ENCODE results near the gene PSMD11.
"Not testable (repeated sequence)": the region's sequence is repeated elsewhere in the genome, so short reads cannot be mapped to it uniquely, and the experiment has no call there.

Gene PSMD11

DNA sequence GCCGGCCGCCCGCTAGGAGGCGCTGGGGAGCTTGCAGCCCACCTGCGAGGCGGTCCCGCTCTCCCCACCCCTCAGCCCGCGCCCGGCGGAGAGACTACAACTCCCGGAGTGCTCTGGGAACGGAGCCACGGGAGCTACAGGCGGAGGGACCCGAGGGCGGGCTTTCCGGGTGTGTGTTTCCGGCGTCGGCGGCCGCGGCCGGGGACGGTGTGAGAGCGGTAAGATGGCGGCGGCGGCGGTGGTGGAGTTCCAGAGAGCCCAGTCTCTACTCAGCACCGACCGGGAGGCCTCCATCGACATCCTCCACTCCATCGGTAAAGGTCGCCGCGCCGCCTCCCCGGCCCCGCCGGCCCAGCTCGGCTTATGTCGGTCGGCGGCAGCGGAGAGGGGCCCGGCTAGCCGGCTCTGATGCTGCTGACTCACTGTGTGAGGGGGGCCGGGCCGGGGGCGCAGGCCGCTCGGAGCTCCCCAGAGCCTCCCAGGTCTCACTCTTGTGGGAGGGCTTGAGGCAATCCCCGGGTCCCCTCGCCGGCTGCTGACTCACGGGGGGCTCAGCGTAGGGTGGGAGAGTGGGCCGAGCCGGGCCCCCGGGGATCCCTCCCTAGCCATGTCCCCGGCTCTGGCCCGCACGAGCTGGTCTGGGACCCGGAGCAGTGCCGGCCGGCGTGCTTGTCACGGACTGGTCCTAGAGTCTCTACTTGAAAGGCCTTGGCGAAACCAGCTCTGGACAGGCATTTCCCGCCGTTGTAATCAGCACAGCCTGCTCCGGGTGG lies at the start of gene PSMD11:
Gene PSMD11 (plus strand): TSS at position 210 of the 773 bp plus-strand sequence. CDS start 14 bp downstream, at position 224.
- DNase-seq: peak; percentile 97

DNA sequence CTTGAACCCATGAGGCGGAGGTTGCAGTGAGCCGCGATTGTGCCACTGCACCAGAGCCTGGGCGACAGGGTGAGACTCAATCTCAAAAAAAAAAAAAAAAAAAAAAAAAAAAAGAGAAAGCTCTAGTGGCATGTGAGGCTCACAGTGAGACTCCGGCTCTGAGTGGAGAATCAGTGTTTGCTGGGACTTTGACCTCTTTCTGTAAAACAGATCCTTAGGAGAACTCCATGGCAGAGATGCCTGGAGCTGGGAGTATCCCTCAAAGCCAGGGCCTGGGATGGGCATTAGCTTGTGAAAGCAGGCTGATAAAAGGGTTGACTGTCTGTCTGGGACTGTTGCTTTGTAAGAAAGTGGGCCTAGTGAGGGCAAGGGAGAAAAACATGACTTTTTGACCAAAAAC lies 48.0 kb upstream of the PSMD11 start:
- no peak for DNase-seq

DNA sequence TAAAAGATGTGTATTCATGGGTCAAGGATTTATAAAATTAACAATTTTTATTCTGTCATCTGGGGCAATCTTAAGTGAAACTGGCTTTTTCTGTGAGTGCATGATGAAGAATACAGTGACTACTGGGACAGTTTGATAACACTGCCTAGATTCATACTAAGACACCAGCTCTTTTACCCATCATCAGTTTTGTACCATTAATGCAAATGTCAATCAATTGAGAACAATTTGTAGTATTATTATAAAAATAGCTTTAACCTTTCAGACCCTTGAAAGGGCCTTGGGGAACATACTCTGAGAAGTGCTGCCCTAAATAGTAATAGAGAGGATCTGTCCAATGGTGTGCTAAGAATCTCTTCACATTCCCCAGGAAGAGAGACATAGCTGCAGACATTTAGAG lies 45.4 kb upstream of the PSMD11 start:
- no peak for DNase-seq

DNA sequence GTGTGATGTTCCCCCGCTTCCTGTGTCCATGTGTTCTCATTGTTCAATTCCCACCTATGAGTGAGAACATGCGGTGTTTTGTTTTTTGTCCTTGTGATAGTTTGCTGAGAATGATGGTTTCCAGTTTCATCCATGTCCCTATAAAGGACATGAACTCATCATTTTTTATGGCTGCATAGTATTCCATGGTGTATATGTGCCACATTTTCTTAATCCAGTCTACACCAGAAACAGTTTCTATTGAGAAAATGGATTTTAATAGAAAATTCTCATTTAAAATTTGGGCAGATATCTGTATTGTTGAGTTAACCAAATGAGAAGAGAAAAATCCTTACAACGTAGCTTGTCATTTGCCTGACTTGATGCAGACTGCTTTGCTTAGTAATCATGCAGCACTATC lies 34.2 kb upstream of the PSMD11 start:
- DNase-seq: not testable (repeated sequence)

DNA sequence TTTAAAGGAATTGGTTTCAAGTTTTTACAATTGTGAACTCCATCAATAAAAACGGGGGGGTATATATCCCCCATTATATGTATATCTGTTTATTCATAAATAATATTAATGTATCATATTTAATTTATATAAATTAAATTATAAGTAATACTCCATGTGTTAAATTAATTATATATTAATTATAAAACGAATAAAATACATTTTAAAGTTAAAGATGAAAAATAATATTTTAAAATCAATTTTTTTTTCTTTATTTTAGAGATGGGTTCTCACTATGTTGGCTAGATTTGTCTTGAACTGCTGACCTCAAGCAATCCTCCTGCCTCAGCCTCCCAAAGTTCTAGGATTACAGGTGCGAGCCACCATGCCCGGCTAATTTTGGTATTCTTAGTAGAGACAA lies 17.4 kb upstream of the PSMD11 start:
- DNase-seq: no peak

DNA sequence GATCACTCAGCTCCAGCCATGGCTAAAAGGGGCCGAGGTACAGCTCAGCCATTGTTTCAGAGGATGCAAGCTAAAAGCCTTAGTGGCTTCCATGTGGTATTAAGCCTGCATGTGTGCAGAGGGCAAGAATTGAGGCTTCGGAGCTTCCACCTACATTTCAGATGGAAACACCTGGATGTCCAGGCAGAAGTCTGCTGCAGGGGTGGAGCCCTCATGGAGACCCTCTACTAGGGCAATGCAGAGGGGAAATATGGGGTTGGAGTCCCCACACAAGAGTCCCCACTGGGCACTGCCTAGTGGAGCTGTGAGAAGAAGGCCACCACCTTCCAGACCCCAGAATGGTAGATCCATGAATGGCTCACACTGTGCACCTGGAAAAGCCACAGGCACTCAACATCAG lies 14.7 kb upstream of the PSMD11 start:
- no peak for DNase-seq

DNA sequence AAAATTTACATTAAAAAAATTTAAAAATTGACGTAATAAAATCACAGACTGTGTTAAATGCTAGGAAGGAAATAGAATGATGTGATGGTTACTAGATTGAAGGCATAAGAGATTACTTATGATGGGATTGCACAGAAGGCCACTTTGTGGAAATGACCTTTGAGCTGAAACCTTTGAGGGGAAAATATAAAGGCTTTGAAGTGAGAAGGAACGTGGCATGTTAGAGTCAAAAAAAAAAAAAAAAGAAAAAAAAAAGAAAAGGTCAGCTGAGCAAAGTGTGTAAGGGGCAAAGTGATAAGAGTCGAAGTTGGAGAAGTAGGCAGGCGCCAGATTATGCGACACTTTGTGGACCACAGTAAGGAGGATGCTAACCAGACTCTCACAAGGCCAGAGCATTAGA lies 3.6 kb upstream of the PSMD11 start:
- DNase-seq: no peak

DNA sequence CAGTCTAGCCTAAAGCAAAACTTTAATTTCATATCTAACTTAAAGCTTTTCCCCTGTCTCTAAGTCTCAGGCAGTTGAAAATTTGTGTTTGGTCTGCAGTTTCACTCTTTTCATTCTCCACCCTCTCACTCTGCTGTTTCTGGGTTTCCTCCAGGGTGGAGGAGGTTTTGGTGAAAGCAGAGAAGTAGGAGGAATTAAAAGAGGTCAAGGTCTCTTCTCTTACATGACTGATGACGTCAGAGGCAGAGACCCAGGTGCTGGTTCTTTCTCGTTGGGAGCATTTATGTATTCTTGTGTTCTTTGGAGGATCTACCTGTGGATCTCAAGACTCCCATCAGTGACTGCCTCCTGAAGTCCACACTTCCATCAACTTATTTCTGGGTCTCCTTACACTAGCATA lies 2.4 kb upstream of the PSMD11 start:
- no peak for DNase-seq

DNA sequence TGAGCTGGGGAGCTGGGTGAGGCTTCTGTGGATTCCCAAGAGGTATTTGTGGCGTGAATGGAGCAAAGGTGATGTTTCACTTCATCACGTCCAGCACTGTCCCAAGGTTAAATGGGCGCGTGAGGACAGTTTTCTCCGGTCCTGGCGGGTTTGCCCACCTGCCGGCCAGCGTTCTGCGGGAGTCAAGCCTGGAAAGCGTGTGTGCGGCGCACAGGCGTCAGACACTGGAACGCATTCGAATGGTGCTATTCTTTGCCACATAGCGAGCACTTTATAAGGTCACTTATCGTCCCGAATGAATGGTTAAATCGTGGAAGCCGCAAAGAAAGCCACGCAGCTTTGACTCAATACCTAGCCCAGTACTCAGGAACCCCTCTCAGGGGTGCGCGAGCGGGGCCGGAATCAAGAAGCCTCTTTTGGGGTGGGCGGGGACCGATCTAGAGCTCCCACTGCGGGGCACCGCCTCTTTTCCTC lies 446 bp upstream of the PSMD11 start:
- DNase-seq: no peak

DNA sequence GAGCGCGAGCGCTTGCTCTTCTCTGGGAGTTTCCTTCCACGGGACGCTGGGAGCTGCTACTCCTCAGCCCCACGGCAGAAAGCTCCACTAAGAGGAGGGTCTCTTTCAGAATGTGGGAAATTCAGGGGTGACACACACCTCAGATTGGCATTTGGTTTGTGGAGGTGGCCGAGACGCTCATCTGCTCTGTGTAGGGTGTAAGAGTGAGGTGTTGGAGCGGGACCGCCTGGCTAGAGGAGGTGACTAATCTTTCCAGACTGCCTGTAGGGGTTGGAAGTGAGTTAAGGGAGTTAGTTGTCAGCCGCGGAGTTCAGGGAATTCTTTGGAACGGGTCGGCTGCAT lies 735 bp downstream of the PSMD11 start:
- no peak for DNase-seq

DNA sequence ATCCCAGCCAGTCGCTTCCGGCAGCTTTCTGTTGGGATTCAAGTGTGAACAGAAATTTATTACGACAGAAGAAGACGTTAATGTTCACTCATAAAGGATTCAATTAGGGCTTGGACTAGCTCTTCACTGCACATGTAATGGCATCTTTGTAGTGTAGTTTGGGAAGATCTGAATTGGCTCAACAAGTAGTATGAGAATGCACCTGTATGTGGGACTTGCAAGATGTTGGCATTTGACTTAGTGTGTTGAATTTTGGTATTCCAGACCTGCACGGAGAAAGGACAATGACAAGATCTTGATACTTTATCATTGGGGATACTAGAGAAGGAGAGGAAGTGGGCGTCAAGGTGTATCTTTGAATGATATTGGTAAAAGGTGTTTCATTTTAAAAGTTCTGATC lies 1.2 kb downstream of the PSMD11 start:
- DNase-seq: no peak

DNA sequence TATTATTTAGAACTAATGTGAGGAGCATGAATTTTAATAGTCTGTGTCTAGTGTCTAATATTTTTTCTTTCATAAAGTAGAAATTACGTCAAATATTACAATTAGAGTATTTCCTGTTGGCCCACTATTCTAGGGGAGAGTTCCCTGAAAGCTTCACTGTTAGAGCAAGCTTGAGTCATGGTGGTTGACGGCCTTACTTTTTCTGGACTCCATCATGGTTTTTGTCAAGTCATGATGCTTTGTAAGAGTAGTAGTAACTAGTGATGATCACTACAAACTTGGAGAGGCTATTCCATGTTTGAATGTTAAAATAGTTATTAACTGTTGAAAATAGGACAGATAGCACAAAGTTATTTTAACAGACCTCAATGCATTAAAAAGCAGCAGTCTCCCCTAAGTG lies 1.7 kb downstream of the PSMD11 start:
- no peak for DNase-seq

DNA sequence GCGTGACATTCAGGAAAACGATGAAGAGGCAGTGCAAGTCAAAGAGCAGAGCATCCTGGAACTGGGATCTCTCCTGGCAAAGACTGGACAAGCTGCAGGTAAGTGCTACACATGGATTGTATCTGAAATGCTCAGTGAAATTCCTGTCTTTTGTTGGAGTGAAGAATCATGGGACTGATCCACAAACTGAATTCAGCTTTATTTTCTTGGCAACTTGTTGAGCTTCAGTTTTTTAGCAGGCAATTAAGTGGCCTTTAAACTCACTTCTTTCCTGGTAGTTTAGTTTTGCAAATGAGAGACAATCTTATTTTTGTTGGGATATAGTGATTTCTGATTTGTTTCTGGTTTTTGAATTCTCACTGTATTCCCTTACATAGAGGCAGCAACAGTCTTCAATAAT lies 2.6 kb downstream of the PSMD11 start:
- no peak for DNase-seq

DNA sequence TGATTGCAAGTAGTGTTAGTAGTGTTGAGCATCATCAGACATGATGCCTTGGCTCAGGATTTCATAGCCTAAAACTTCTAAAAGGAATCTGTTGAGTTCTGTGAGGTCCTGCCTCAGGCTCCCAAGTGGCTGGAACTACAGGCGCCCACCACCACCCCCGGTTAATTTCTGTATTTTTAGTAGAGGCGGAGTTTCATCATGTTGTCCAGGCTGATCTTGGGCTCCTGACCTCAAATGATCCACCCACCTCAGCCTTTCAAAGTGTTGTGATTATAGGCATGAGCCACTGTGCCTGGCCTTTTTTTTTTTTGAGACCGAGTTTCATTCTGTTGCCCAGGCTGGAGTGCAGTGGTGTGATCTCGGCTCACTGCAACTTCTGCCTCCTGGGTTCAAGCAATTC lies 5.7 kb downstream of the PSMD11 start:
- no peak for DNase-seq

DNA sequence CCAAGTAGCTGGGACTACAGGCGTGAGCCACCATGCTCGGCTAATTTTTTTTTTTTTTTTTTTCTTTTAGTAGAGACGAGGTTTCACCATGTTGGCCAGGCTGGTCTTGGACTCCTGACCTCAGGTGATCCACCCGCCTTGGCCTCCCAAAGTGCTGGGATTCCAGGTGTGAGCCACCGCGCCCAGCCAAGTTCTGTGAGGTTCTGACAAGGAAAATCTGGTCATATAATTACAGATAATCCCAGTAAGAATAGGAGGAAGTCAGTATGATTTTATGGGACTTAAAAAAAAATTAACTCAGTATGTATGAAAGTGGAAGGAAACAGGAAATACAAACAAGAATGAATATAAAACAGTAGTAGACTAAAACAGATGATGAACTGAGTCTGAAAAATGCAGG lies 6.1 kb downstream of the PSMD11 start:
- not testable (repeated sequence) for DNase-seq

DNA sequence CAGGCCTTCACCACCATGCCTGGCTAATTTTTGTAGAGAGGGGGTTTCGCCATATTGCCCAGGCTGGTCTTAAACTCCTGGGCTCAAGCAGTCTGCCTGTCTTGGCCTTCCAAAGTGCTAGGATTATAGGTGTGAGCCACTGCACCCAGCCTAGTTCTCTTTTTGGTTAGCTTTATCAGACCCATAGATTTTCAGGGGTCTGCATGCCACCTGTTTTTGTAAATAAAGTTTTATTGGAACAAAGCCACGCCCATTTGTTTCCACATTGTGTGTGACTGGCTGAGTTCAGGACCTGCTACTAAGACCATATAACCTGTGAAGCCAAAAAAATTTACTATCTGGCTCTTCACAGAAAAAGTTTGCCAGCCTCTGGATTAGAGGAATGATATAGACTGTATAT lies 7.6 kb downstream of the PSMD11 start:
- DNase-seq: no peak

DNA sequence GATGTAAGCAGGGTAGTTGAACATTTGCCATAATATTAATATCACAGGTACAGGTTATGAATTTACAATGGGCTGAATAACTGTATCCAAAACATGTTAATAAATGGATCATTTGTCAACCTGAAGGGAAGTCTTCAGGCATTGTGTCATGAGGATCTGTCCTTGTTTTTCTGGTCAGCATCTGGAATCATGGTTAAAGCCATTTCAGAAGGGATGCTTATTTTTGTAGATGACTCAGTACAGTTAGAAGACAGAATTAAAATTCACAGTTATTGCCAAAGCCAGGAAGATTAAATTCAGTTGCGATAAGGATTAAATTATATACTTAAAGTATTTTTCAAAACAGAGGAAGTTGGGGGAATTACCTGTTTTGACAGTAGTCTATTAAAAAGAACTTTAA lies 8.0 kb downstream of the PSMD11 start:
- DNase-seq: no peak

DNA sequence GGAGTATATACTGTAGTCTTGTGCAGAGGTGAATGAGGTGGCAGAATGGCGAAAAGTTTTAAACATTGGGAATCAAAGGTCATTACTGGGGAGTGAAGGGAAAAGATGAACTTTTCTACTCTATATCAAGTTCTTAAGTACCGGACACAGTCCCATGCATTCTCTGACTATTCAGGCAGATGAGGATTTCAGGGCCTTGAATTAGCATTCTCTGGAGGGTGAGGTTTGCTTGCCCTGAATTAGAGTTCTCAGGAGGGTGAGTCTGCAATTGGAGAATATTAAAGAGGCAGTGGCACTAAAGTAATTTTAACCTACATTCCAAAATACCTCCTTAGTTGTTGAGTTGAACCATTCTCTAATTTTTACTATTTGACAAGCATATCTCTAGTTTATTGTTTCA lies 9.1 kb downstream of the PSMD11 start:
- DNase-seq: no peak

DNA sequence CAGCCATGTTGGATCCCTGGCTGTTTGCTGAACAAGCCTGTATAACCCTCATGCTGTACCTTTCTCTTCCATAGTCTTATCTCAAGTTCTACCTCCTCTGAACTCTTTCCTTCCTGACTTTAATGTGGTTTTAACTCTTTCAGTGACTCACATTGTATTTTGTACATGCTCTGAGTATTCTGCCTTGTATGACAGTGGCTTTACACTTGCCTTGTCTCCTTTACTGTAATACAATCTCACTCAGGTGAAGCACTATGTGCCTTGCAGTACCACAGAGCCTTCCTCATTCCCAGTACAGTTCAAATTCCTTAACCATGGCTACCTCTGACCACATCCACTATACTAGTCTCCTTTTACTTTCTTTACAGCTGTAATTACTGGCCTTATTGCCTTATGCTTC lies 14.1 kb downstream of the PSMD11 start:
- DNase-seq: no peak

DNA sequence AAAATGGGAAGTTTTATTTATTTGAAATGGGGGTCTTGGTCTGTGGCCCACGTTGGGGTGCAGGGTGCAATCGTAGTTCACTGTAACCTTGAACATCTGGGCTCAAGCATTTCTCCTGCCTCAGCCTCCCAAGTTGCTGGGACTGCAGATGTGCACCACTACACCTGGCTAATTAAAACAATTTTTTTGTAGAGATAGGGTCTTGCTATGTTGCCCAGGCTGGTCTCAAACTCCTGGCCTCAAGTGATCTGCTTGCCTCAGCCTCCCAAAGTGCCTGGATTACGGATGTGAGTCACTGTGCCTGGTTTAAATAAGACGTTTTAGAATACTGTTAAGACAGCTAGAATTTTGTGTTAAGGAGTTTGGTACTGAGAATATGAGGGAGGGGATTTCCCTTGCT lies 15.7 kb downstream of the PSMD11 start:
- DNase-seq: no peak

DNA sequence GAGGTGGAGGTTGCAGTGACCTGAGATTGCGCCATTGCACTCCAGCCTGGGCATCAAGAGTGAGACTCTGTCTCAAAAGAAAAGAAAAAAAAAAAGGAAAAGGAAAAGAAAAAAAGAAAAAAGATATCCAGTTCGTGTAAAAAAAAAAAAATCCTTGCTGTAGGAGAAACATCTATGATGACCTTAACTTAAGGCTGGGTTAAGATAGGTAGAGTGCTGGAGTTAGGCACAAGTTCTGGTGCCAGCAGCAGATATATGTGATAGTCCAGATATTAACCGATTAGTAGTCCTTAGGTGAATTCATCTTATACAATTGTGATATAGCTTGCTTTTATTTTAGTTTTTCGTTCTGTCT lies 17.2 kb downstream of the PSMD11 start:
- no peak for DNase-seq

DNA sequence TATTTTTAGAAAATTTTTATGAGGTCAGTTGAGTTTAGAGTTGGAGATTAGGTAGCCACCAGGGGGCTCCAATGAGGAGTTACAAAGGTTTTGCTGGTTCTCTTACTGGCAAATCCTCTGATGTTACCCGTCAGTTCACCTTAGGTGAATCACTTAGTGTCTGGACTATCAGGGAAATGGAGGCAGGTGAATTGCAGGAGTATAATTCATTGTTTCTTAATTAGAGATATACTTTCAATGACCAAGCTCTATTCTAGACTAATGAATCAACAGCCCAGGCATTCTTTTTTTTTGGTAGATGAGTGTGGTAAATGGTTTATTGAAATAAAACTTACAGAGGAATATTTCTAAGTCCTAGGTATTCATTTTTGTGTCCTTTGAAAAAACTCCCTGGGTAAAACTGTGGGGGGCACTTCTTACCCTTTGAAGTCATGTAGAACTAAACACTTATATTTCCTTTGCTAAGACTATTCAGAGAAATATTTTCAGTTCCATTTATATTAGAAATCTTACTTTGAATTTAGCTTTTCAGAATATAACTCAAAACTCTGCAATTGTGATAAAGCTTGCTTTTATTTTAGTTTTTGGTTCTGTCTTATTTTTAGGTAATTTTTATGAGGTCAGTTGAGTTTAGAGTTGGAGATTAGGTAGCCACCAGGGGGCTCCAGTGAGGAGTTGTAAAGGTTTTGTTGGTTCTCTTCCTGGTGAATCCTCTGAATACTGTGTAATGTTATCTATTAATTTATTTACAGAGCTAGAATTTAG lies 17.7 kb downstream of the PSMD11 start:
- DNase-seq: peak; percentile 55

DNA sequence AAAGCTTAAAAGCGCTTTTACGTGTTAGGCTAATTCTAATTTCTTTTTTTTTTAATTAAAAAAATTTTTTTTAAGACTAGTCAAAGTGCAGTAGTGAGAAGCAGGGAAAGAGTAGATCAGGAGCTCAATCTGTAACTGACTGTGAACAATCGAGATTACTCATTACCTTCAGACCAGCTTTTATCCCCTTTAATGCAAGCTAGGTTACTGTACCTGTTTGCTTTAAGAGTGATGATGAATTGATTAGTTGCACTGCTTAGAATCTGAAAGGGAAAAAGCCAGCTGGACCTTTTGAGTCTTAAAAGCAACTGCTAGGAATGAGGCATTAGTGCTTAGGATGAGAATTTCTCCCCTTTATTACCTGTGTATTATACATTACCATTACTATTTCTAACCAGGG lies 19.0 kb downstream of the PSMD11 start:
- no peak for DNase-seq

DNA sequence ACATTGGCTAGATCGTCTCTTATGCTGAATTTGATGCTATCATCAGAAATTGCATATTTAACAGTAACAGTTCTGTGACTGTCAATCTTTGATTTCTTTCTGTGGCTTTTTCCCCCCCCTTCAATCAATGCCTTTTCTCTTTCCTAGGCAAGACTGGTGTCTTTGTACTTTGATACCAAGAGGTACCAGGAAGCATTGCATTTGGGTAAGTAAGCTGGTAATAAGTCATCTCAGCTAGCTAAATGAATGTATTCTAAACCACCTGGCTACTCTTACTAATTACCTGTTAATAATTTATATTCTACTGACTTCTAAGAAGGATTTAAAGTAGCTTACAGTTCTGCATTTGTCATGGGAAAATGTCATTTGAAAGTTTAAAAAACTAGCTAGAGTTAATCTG lies 20.1 kb downstream of the PSMD11 start:
- DNase-seq: no peak

DNA sequence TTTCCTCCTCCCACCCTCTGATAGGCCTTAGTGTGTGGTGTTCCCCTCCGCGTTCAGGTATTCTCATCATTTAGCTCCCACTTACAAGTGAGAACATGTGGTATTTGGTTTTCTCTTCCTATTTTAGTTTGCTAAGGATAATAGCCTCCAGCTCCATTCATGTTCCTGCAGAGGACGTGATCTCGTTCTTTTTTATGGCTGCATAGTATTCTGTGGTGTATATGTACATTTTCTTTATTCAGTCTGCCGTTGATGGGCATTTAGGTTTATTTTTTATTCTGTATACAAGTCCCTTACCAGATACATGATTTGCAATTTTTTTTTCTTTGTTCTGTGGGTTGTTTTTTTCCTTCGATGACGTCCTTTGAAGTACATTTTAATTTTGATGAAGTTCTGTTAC lies 23.6 kb downstream of the PSMD11 start:
- DNase-seq: no peak
